MM.1S (cell line): ENCODE measurements around the gene KRTAP9-3.
A peak's percentile ranks its signal among the peaks of the same experiment; 100 is the strongest.
"Not testable (repeated sequence)": the region's sequence is repeated elsewhere in the genome, so short reads cannot be mapped to it uniquely, and the experiment has no call there.

Experiments
- DNase-seq: peaks from one replicate; pipeline ENCODE4 v3.0.0-alpha.2; 2015
- H2AFZ ChIP-seq: fragments of 300-600 bp; sonication (generic); 2 replicates; pipeline ENCODE4 v1.6.0; 2016; ENCODE audit warnings: antibody characterized with exemption, low read length
- H3F3A ChIP-seq: fragments of 300-600 bp; sonication (generic); 2 replicates; pipeline ENCODE4 v1.6.1; 2016; ENCODE audit warnings: mild to moderate bottlenecking, antibody characterized with exemption, low read length, moderate library complexity, mixed read lengths; ENCODE audit not compliant: insufficient read depth
- H3K27ac ChIP-seq: fragments of 300-600 bp; sonication (generic); 2 replicates; pipeline ENCODE4 v1.5.1; 2016; ENCODE audit warnings: mild to moderate bottlenecking, low read length
- H3K27me3 ChIP-seq: fragments of 300-600 bp; sonication (generic); replicated peaks from 2 replicates; pipeline ENCODE4 v1.6.0; 2016; ENCODE audit warnings: low read length; ENCODE audit not compliant: insufficient read depth
- H3K36me3 ChIP-seq: fragments of 300-600 bp; sonication (generic); replicated peaks from 2 replicates; pipeline ENCODE4 v1.6.1; 2016; ENCODE audit warnings: mild to moderate bottlenecking, low read length, mixed read lengths; ENCODE audit not compliant: insufficient read depth
- H3K4me1 ChIP-seq: fragments of 300-600 bp; sonication (generic); 2 replicates; pipeline ENCODE4 v1.6.1; 2016; ENCODE audit warnings: low read length, mixed read lengths
- H3K4me2 ChIP-seq: fragments of 300-600 bp; sonication (generic); 2 replicates; pipeline ENCODE4 v1.6.0; 2016; ENCODE audit warnings: low read depth, low read length
- H3K4me3 ChIP-seq: fragments of 300-600 bp; sonication (generic); 2 replicates; pipeline ENCODE4 v1.5.1; 2016; ENCODE audit warnings: low read length, mixed read lengths
- H3K79me2 ChIP-seq: fragments of 300-600 bp; sonication (generic); 2 replicates; pipeline ENCODE4 v1.6.1; 2016; ENCODE audit warnings: mixed run types, low read length, mixed read lengths
- H3K9ac ChIP-seq: fragments of 300-600 bp; sonication (generic); 2 replicates; pipeline ENCODE4 v1.6.1; 2016; ENCODE audit warnings: low read length, mixed read lengths
- H3K9me2 ChIP-seq: fragments of 300-600 bp; sonication (generic); replicated peaks from 2 replicates; pipeline ENCODE4 v1.6.1; 2016; ENCODE audit warnings: mild to moderate bottlenecking, low read length, mixed read lengths; ENCODE audit not compliant: insufficient read depth
- H3K9me3 ChIP-seq: fragments of 300-600 bp; sonication (generic); replicated peaks from 2 replicates; pipeline ENCODE4 v1.6.1; 2016; ENCODE audit warnings: mild to moderate bottlenecking, low read length, mixed read lengths; ENCODE audit not compliant: insufficient read depth
- H4K20me1 ChIP-seq: fragments of 300-600 bp; sonication (generic); 2 replicates; pipeline ENCODE4 v1.6.1; 2016; ENCODE audit warnings: mild to moderate bottlenecking, low read length, moderate library complexity, mixed read lengths; ENCODE audit not compliant: insufficient read depth
- EZH2 ChIP-seq: fragments of 300-600 bp; sonication (generic); optimal IDR thresholded peaks from 2 replicates; pipeline ENCODE3; 2017; ENCODE audit warnings: low read depth, mild to moderate bottlenecking, antibody characterized with exemption, low read length, mixed read lengths
- EZH2phosphoT487 ChIP-seq: fragments of 300-600 bp; sonication (generic); IDR thresholded peaks from 2 replicates; pipeline ENCODE4 v1.6.1; 2018; ENCODE audit warnings: antibody characterized with exemption, low read length
- TF ChIP-seq, protein P1 (sequence below): fragments of 300-600 bp; sonication (generic); IDR thresholded peaks from 2 replicates; pipeline ENCODE4 v1.5.1; 2016; ENCODE audit warnings: antibody characterized with exemption, low read length, mixed read lengths

The KRTAP9-3 gene, protein sequence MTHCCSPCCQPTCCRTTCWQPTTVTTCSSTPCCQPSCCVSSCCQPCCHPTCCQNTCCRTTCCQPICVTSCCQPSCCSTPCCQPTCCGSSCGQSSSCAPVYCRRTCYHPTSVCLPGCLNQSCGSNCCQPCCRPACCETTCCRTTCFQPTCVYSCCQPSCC

DNA sequence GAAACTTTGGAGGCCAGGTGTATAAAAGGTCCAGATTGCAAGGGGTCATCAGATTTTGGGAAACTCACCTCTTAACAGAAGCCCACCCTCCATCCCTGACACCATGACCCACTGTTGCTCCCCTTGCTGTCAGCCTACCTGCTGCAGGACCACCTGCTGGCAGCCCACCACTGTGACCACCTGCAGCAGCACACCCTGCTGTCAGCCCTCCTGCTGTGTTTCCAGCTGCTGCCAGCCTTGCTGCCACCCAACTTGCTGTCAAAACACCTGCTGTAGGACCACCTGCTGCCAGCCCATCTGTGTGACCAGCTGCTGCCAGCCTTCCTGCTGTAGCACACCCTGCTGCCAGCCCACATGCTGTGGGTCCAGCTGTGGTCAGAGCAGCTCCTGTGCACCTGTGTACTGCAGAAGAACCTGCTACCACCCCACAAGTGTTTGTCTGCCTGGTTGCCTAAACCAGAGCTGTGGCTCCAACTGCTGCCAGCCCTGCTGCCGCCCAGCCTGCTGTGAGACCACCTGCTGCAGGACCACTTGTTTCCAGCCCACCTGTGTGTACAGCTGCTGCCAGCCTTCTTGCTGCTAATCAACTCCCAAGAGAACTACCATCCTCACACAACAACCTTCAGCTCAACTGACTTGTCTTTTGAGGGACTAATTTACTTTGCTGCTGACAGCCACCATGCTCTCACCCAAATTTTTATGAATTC is at the start of gene KRTAP9-3:
Gene KRTAP9-3 (plus strand): TSS at position 51 of the 707 bp plus-strand sequence. CDS start 53 bp downstream, at position 104.
- not testable (repeated sequence) for H3K27ac ChIP-seq, H3K4me3 ChIP-seq, H4K20me1 ChIP-seq, H3K4me2 ChIP-seq, H3K36me3 ChIP-seq, H3K79me2 ChIP-seq, H3F3A ChIP-seq, H3K27me3 ChIP-seq, H3K9me2 ChIP-seq, H3K9me3 ChIP-seq, H2AFZ ChIP-seq, H3K9ac ChIP-seq, H3K4me1 ChIP-seq
- DNase-seq: peak; percentile 41

DNA sequence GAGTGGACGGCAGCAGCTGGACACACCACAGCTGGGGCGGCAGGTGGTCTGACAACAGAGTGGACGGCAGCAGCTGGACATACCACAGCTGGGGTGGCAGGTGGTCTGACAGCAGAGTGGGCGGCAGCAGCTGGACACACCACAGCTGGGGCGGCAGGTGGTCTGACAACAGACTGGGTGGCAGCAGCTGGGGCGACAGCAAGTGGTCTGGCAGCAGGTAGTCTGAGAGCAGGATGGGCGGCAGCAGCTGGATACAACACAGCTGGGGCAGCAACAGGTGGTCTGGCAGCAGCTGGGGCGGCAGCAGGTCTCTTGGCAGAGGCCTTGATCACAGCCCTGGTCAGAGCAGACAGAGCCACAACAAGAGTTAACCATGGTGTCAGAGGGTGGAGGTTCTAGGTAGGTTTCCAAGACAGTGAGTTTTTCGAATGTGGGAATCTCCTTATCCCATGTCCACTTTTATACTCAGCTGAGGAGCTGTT is 47.7 kb upstream of the KRTAP9-3 start, which contains the start of gene KRTAP4-1:
Gene KRTAP4-1 (minus strand): TSS at position 432 of the 482 bp plus-strand sequence. CDS start 57 bp downstream, at position 375.
- DNase-seq: no peak
- no peak within 1 kb of the TSS for H3K4me2 ChIP-seq
- TF ChIP-seq EZH2phosphoT487 (no peak), EZH2 (no peak)
- TF ChIP-seq, protein P1, sequence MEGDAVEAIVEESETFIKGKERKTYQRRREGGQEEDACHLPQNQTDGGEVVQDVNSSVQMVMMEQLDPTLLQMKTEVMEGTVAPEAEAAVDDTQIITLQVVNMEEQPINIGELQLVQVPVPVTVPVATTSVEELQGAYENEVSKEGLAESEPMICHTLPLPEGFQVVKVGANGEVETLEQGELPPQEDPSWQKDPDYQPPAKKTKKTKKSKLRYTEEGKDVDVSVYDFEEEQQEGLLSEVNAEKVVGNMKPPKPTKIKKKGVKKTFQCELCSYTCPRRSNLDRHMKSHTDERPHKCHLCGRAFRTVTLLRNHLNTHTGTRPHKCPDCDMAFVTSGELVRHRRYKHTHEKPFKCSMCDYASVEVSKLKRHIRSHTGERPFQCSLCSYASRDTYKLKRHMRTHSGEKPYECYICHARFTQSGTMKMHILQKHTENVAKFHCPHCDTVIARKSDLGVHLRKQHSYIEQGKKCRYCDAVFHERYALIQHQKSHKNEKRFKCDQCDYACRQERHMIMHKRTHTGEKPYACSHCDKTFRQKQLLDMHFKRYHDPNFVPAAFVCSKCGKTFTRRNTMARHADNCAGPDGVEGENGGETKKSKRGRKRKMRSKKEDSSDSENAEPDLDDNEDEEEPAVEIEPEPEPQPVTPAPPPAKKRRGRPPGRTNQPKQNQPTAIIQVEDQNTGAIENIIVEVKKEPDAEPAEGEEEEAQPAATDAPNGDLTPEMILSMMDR: no peak
- no peaks in the 10 kb centered on the region for H3F3A ChIP-seq
- H3K36me3 ChIP-seq: no peaks in the 10 kb centered on the region
- no peak within 1 kb of the TSS for H3K9ac ChIP-seq
- no peaks in the 10 kb centered on the region for H4K20me1 ChIP-seq
- no peaks in the 10 kb centered on the region for H3K4me1 ChIP-seq
- H3K9me3 ChIP-seq: no peaks in the 10 kb centered on the region
- no peaks in the 10 kb centered on the region for H3K9me2 ChIP-seq
- H3K79me2 ChIP-seq: no peaks in the 10 kb centered on the region
- no peak within 1 kb of the TSS for H3K4me3 ChIP-seq
- H3K27ac ChIP-seq: no peak within 1 kb of the TSS
- no peaks in the 10 kb centered on the region for H3K27me3 ChIP-seq
- no peak within 1 kb of the TSS for H2AFZ ChIP-seq

DNA sequence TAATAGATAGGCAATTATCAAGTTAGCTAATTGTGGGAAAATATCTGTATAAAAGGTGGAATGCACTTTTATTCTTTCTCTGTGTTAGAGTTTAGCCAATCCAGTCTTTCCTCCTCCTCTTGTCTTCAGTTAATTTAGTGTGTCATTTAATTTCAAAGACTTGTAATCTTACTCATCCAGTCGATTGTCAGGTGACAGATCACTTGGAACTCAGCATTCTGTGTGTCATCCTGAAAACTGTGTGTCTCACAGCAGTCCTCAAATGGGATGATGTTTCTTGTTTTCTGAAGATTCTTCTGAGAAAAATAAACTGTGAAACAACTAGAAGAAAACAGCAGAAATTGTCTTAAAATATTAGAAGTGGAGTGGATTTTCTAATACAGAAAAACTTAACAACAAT is 47.2 kb upstream of the KRTAP9-3 start:
- Histone ChIP-seq H3F3A (no peaks in the 10 kb centered on the region), H3K27me3 (no peaks in the 10 kb centered on the region), H3K4me3 (no peak overlapping the region), H2AFZ (no peak overlapping the region), H3K9ac (no peak overlapping the region), H4K20me1 (no peaks in the 10 kb centered on the region), H3K4me2 (no peak overlapping the region), H3K4me1 (no peaks in the 10 kb centered on the region), H3K79me2 (no peaks in the 10 kb centered on the region), H3K9me3 (no peaks in the 10 kb centered on the region), H3K36me3 (no peaks in the 10 kb centered on the region), H3K9me2 (no peaks in the 10 kb centered on the region), H3K27ac (no peak overlapping the region)
- DNase-seq: no peak
- TF ChIP-seq EZH2 (no peak), EZH2phosphoT487 (no peak)
- TF ChIP-seq, protein P1: no peak

DNA sequence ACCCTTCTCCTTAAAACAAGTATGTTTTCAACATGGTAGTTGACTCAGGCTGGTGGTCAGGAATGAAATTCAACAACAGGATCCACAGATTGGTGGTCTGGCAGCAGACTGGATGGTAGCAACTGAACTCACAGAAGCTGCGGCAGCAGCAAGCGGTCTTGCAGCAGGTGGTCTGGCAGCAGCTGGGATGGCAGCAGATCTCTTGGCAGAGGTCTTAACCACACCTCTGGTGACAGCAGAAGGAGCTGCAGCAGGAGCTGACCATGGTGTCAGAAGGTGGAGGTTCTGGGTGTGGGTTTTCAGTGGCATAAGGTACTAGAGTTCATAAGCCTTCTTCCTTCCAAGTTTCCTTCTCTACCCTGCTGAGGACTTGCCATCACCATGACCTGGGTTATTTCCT is 45.4 kb upstream of the KRTAP9-3 start:
- no peaks in the 10 kb centered on the region for H3K9me2 ChIP-seq
- no peaks in the 10 kb centered on the region for H3K9me3 ChIP-seq
- H4K20me1 ChIP-seq: no peaks in the 10 kb centered on the region
- no peaks in the 10 kb centered on the region for H3K4me1 ChIP-seq
- no peak overlapping the region for H3K4me3 ChIP-seq
- no peak overlapping the region for H3K27ac ChIP-seq
- H3K36me3 ChIP-seq: no peaks in the 10 kb centered on the region
- TF ChIP-seq EZH2 (no peak), EZH2phosphoT487 (no peak)
- TF ChIP-seq, protein P1: no peak
- no peaks in the 10 kb centered on the region for H3K27me3 ChIP-seq
- H2AFZ ChIP-seq: no peak overlapping the region
- H3K9ac ChIP-seq: no peak overlapping the region
- H3K79me2 ChIP-seq: no peaks in the 10 kb centered on the region
- no peaks in the 10 kb centered on the region for H3F3A ChIP-seq
- H3K4me2 ChIP-seq: no peak overlapping the region
- DNase-seq: no peak

DNA sequence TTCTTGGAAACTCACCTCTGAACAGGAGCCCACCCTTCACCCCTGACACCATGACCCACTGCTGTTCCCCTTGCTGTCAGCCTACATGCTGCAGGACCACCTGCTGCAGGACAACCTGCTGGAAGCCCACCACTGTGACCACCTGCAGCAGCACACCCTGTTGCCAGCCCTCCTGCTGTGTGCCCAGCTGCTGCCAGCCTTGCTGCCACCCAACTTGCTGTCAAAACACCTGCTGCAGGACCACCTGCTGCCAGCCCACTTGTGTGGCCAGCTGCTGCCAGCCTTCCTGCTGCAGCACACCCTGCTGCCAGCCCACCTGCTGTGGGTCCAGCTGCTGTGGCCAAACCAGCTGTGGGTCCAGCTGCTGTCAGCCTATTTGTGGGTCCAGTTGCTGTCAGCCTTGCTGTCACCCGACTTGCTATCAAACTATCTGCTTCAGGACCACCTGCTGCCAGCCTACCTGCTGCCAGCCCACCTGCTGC is 42.4 kb upstream of the KRTAP9-3 start, which contains the start of gene KRTAP9-1:
Gene KRTAP9-1 (plus strand): TSS at position 51 of the 482 bp plus-strand sequence. CDS start 0 bp downstream, at position 51.
- not testable (repeated sequence) for H3K4me1 ChIP-seq, H3K36me3 ChIP-seq, H3K9me3 ChIP-seq, H3K27ac ChIP-seq, H4K20me1 ChIP-seq, DNase-seq, H3K9me2 ChIP-seq, H3K4me2 ChIP-seq, H3F3A ChIP-seq, H3K79me2 ChIP-seq, H2AFZ ChIP-seq, H3K9ac ChIP-seq, H3K4me3 ChIP-seq
- H3K27me3 ChIP-seq: peaks cover 12% of the 10 kb centered on the region
